Panc1 (cell line): ENCODE measurements around the gene SLC4A2. TPM values are rescaled to one million over a fixed set of nuclear protein-coding genes. Genes with fewer than 3 reads are reported as not detected.

Source experiments
- ATAC-seq: fragments of 200-7000 bp; cut with Tn5 transposase; 2 replicates; pipeline ENCODE4 v1.9.1; 2020; ENCODE audit warnings: mild to moderate bottlenecking, moderate library complexity
- BruUV-seq: library from RNA; stranded (reverse); fragments of 400-500 nt; replicated peaks from 2 replicates; lab custom pipeline; 2021; lab: Mats Ljungman, UMichigan
- CTCF ChIA-PET: fragments of 300-600 bp; sonication (Branson Sonifier 250); formaldehyde crosslinking; loops from one replicate; lab custom pipeline; 2022; ENCODE audit warnings: antibody characterized with exemption; lab: Charles Lee
- POLR2A ChIA-PET: fragments of 300-600 bp; sonication (Branson Sonifier 250); formaldehyde crosslinking; loops from one replicate; lab custom pipeline; 2022; ENCODE audit warnings: antibody characterized with exemption; lab: Charles Lee
- DNase-seq: peaks from one replicate; pipeline ENCODE4 v3.0.0-alpha.2; 2010; ENCODE audit warnings: low read depth, low spot score
- H3K27ac ChIP-seq: 2 replicates; pipeline ENCODE4 v1.5.1; 2011; ENCODE audit warnings: mild to moderate bottlenecking, low read length, inconsistent platforms
- H3K27me3 ChIP-seq: fragments of 200-500 bp; sonication (Bioruptor generic); 2 replicates; pipeline ENCODE4 v1.6.0; 2014; ENCODE audit warnings: low read length, inconsistent platforms; ENCODE audit not compliant: control insufficient read depth, insufficient read depth
- H3K36me3 ChIP-seq: fragments of 200-500 bp; sonication (Bioruptor generic); 2 replicates; pipeline ENCODE4 v1.5.1; 2014; ENCODE audit warnings: inconsistent platforms, mild to moderate bottlenecking, low read length, moderate library complexity; ENCODE audit not compliant: control insufficient read depth, insufficient read depth
- H3K4me1 ChIP-seq: 2 replicates; pipeline ENCODE4 v1.5.1; 2011; ENCODE audit warnings: inconsistent platforms, mild to moderate bottlenecking, low read length, moderate library complexity; ENCODE audit not compliant: control insufficient read depth, insufficient read depth
- H3K4me3 ChIP-seq, 2 experiments: 2 replicates each; pipeline ENCODE4 v1.5.1; 2011 to 2012; ENCODE audit warnings: low read depth in 2 of 2, low read length in 2 of 2, mild to moderate bottlenecking in 2 of 2, inconsistent platforms in 1 of 2, moderate library complexity in 1 of 2
- H3K9me3 ChIP-seq: fragments of 200-500 bp; sonication (Bioruptor generic); 2 replicates; pipeline ENCODE4 v1.5.1; 2014; ENCODE audit warnings: low read depth, mild to moderate bottlenecking, inconsistent platforms, low read length, moderate library complexity; ENCODE audit not compliant: control insufficient read depth, insufficient read depth
- POLR2AphosphoS5 ChIP-seq: IDR thresholded peaks from 2 replicates; pipeline ENCODE4 v1.6.1; 2012; ENCODE audit warnings: mild to moderate bottlenecking, low read depth, low read length, moderate library complexity
- REST ChIP-seq, 2 experiments: IDR thresholded peaks; 2 replicates each; pipeline ENCODE4 v1.6.1; 2011 to 2012; ENCODE audit warnings: low read depth in 2 of 2, control low read depth in 1 of 2, low read length in 1 of 2, mild to moderate bottlenecking in 1 of 2, moderate library complexity in 1 of 2; ENCODE audit not compliant: insufficient read depth in 1 of 2
- SIN3A ChIP-seq: IDR thresholded peaks from 2 replicates; pipeline ENCODE4 v1.6.1; 2012; ENCODE audit warnings: low read depth, mild to moderate bottlenecking, low read length, moderate library complexity, borderline replicate concordance; ENCODE audit not compliant: insufficient read depth
- TCF7L2 ChIP-seq: IDR thresholded peaks from 2 replicates; pipeline ENCODE4 v1.6.1; 2011; ENCODE audit warnings: mild to moderate bottlenecking, low read depth, low read length, inconsistent platforms
- in situ Hi-C: cut with HindIII; loops from 2 replicates; pipeline ENCODE4 v1.10.0; 2016; ENCODE audit warnings: low sequenced_read_pairs, low pct_unique_long_range_greater_than_20kb
- intact Hi-C: fragments of 100-400 bp; cut with micrococcal nuclease; formaldehyde crosslinking; loops from one replicate; pipeline ENCODE4 v1.10.0; 2022; ENCODE audit not compliant: unreplicated experiment
- total RNA-seq: library from RNA; stranded (reverse); gene quantifications from one replicate; pipeline ENCODE4 v1.2.1, GENCODE V29; 2021; ENCODE audit not compliant: unreplicated experiment
- TF ChIP-seq, protein P1 (sequence below): fragments of 450-650 bp; IDR thresholded peaks from 2 replicates; pipeline ENCODE4 v1.5.1; 2017; ENCODE audit warnings: mild to moderate bottlenecking

Gene SLC4A2
- total RNA-seq, 1 experiment from 2014 or later, result 580 TPM

DNA sequence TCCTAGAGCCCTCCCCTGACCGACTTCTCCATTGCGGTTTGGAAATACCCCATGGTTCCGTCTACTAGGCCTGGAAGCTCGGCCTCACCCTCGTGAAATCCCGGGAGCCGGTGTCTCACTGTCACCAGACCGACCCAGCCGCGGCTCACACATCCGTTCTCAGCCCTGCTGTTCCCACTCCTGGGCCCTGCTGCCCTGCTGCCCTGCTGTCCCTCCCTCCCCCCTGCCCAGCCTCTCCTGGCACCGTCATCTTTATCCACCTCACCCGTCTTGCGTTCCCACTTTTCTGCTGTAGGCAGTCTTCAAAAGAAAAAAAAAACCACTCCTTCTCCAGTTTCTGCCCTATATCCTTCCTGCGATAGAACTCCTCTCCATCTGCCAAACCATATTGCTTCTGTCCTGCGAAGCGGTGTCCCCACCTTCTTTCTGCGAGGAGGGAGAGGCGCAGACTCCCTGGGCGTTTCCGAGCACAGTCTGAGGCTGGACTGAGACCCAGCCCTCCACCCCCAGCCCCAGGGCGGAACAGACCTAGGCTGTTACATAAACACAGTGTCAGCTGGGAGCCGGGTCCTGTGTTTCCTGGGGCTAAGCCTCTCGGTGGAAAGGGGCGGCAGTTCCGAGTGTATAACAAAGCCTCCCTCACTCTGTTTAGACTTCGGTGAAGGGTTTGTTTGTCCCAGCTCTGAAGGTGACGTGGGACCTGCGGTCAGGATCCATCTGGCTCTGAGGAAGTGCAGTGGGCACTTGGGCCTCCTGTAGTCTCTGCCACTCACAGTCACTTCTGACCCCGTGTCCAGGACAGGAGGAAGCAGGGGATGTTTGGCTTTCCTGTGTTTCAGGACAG lies 29.7 kb downstream of the SLC4A2 start:
- H3K36me3 ChIP-seq, result no peaks in the 10 kb centered on the region; the same call in 1 of the 2 replicates
- intact Hi-C loops, result no loop called here
- H3K27me3 ChIP-seq, result no peaks in the 10 kb centered on the region
- CTCF ChIA-PET, result interaction anchor here (0.7 kb wide), 1 partner anchor 61 kb away, joined by 9 read pairs; the partner anchor contains the start of gene ABCB8
- POLR2A ChIA-PET, result interaction anchor here (0.5 to 0.6 kb wide), 2 partner anchors 59 to 711 kb away, joined by 3 read pairs; no protein-coding TSS in a partner anchor
- no peak for DNase-seq
- no peak for ATAC-seq
- H3K27ac ChIP-seq, result peak overlapping the region; percentile 77
- TF ChIP-seq SIN3A, result no peak
- TF ChIP-seq TCF7L2, result no peak
- TF ChIP-seq REST (IDR thresholded peaks at IDR 0.05; ENCODE audit: insufficient read depth in 1 of 2, low read depth in 2 of 2, low read length in 1 of 2), result no peak
- TF ChIP-seq, protein P1, sequence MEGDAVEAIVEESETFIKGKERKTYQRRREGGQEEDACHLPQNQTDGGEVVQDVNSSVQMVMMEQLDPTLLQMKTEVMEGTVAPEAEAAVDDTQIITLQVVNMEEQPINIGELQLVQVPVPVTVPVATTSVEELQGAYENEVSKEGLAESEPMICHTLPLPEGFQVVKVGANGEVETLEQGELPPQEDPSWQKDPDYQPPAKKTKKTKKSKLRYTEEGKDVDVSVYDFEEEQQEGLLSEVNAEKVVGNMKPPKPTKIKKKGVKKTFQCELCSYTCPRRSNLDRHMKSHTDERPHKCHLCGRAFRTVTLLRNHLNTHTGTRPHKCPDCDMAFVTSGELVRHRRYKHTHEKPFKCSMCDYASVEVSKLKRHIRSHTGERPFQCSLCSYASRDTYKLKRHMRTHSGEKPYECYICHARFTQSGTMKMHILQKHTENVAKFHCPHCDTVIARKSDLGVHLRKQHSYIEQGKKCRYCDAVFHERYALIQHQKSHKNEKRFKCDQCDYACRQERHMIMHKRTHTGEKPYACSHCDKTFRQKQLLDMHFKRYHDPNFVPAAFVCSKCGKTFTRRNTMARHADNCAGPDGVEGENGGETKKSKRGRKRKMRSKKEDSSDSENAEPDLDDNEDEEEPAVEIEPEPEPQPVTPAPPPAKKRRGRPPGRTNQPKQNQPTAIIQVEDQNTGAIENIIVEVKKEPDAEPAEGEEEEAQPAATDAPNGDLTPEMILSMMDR, result no peak
- no peak for TF ChIP-seq POLR2AphosphoS5
- no TSS peak for BruUV-seq
- peak overlapping the region; percentile 88 to 93 for H3K4me3 ChIP-seq
- in situ Hi-C loops, result no loop called here
- peaks cover 40% of the 10 kb centered on the region for H3K4me1 ChIP-seq
- no peaks in the 10 kb centered on the region for H3K9me3 ChIP-seq

DNA sequence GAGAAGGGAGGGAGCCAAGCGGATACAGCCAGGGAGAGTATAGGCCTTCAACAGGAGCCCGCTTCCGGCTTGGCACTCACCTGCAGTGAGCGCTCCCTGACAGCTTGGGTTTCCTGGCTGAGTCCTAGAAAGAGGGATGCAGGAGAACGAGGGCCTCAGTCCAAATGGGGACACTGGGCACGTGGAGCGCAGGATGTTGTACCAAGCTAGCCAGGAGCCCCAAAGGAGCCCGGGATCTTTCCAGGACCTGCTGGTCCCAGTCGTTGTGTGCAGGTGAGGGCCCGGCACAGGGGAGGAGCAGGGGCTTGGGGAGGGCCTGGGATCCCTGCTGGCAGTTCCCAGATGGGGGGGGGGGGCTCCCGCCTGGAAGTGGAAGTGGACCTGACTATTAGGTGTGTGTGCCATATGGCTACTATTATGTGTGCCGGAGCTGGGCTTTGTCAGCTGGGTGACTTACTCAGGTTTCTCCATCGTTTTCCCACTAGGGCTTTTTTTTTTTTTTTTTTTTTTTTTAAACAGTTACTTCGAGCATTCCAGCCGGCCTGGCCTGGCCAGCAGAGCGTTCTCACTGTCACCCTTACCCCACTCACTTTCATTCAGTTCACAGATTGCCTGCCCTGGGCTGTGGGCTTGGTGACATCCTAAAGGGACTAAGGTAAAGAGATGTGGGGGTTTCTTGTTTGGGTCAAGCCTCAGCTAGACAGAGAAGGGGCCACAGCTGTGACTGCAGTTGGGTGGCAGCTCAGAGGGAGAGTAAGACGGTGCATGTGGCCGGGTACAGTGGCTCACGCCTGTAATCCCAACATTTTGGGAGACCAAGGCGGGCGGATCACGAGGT lies 30.7 kb downstream of the SLC4A2 start:
- Histone ChIP-seq H3K4me3 (no peak overlapping the region), H3K27ac (peak overlapping the region; percentile 65), H3K9me3 (no peaks in the 10 kb centered on the region), H3K4me1 (peaks cover 35% of the 10 kb centered on the region), H3K36me3 (no peaks in the 10 kb centered on the region; the same call in 1 of the 2 replicates), H3K27me3 (no peaks in the 10 kb centered on the region)
- in situ Hi-C loops (no loop called here), intact Hi-C loops (no loop called here)
- no TSS peak for BruUV-seq
- ATAC-seq (no peak), DNase-seq (no peak)
- ChIA-PET POLR2A (interaction anchor here (0.6 to 0.8 kb wide), 2 partner anchors 9 to 712 kb away, joined by 3 to 4 read pairs; partner anchors contain the start of gene FASTK), CTCF (interaction anchor here (0.6 to 0.7 kb wide), 4 partner anchors 18 to 353 kb away, joined by 3 to 9 read pairs (median 4); partner anchors contain the start of gene ABCB8)
- TF ChIP-seq REST (IDR thresholded peaks at IDR 0.05; ENCODE audit: insufficient read depth in 1 of 2, low read depth in 2 of 2, low read length in 1 of 2) (no peak), POLR2AphosphoS5 (no peak), SIN3A (no peak), TCF7L2 (no peak)
- TF ChIP-seq, protein P1, result no peak
